Measurements from ENCODE around the gene ABR. TPM values are rescaled to one million over a fixed set of nuclear protein-coding genes. Genes with fewer than 3 reads are reported as not detected.

ABR gene
- total and polyA plus RNA-seq, 2 donors from 2014 or later: 18.7 to 116 TPM

DNA sequence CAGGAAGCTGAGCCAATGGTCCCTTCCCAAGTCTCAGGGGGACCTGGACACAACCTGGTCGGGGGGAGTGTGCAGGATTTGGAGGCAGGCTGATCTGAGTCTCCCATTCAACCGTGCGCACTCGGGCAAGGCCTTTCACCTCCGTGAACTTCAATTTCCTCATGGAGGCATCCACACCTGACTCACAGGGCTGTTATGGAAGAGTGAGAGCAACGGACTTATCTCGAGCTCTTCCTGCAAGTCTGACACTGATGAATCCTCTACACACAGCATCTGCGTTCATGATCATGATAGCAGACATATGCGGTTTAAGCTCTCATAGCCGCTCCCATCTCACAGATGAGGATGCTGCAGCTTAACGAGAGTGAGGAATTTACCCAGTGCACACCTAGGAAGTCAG, 161.2 kb downstream of the ABR start:
- DNase-seq (no peak), FAIRE-seq (no peak)
- intact Hi-C loops (cut with DNase I): no loop called here
- H3K9me3 ChIP-seq (ENCODE audit: control insufficient read depth in 2 of 3, insufficient read depth in 1 of 3, low read length in 3 of 3): no peaks in the 10 kb centered on the region
- TF ChIP-seq, protein P1, sequence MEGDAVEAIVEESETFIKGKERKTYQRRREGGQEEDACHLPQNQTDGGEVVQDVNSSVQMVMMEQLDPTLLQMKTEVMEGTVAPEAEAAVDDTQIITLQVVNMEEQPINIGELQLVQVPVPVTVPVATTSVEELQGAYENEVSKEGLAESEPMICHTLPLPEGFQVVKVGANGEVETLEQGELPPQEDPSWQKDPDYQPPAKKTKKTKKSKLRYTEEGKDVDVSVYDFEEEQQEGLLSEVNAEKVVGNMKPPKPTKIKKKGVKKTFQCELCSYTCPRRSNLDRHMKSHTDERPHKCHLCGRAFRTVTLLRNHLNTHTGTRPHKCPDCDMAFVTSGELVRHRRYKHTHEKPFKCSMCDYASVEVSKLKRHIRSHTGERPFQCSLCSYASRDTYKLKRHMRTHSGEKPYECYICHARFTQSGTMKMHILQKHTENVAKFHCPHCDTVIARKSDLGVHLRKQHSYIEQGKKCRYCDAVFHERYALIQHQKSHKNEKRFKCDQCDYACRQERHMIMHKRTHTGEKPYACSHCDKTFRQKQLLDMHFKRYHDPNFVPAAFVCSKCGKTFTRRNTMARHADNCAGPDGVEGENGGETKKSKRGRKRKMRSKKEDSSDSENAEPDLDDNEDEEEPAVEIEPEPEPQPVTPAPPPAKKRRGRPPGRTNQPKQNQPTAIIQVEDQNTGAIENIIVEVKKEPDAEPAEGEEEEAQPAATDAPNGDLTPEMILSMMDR (IDR thresholded peaks at IDR 0.05; ENCODE audit: borderline replicate concordance, extremely low read depth, insufficient read depth): no peak
- no peaks in the 10 kb centered on the region for H3K36me3 ChIP-seq (ENCODE audit: control insufficient read depth in 2 of 3, insufficient read depth in 3 of 3, low read length in 3 of 3)
- H3K4me1 ChIP-seq (ENCODE audit: control insufficient read depth in 2 of 3, insufficient read depth in 2 of 3, low read depth in 1 of 3, low read length in 3 of 3): peaks cover 0 to 2% (median 0%) of the 10 kb centered on the region in 3 donors
- H3K27me3 ChIP-seq (ENCODE audit: control insufficient read depth, insufficient read depth, low read length): no peaks in the 10 kb centered on the region
- H3K9ac ChIP-seq (ENCODE audit: low read length in 3 of 3): no peak overlapping the region
- no peak overlapping the region for H3K27ac ChIP-seq (ENCODE audit: low read depth in 2 of 2, low read length in 2 of 2)
- no peak overlapping the region for H3K4me3 ChIP-seq (ENCODE audit: low read length in 3 of 3)

DNA sequence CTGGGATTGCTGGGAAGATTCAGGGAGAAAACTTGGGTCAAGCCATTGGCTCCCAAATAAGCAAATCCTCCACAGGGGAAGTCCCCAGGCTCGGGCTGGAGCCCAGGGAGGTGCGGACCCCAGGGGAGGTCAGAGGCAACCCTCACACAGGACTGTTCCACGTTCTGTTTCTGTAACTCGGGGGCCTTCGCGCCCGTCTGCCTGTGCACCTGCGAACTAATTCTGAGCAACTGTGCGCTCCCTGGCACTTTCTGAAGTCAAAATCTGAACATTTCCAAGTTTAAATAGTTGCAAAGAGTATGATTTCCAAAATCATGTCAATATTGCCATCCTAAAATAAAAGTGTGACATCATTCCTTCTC, 166.1 kb downstream of the ABR start:
- Histone ChIP-seq H3K27me3 (ENCODE audit: control insufficient read depth, insufficient read depth, low read length) (no peaks in the 10 kb centered on the region), H3K9ac (ENCODE audit: low read length in 3 of 3) (no peak overlapping the region), H3K4me1 (ENCODE audit: control insufficient read depth in 2 of 3, insufficient read depth in 2 of 3, low read depth in 1 of 3, low read length in 3 of 3) (no peaks in the 10 kb centered on the region), H3K36me3 (ENCODE audit: control insufficient read depth in 2 of 3, insufficient read depth in 3 of 3, low read length in 3 of 3) (peaks cover 0 to 24% (median 10%) of the 10 kb centered on the region in 3 donors), H3K27ac (ENCODE audit: low read depth in 2 of 2, low read length in 2 of 2) (no peak overlapping the region), H3K9me3 (ENCODE audit: control insufficient read depth in 2 of 3, insufficient read depth in 1 of 3, low read length in 3 of 3) (no peaks in the 10 kb centered on the region), H3K4me3 (ENCODE audit: low read length in 3 of 3) (no peak overlapping the region)
- TF ChIP-seq, protein P1 (IDR thresholded peaks at IDR 0.05; ENCODE audit: borderline replicate concordance, extremely low read depth, insufficient read depth): no peak
- FAIRE-seq (no peak), DNase-seq (peak in 1 of 5 donors; percentile 69)
- intact Hi-C loops (cut with DNase I): no loop called here

DNA sequence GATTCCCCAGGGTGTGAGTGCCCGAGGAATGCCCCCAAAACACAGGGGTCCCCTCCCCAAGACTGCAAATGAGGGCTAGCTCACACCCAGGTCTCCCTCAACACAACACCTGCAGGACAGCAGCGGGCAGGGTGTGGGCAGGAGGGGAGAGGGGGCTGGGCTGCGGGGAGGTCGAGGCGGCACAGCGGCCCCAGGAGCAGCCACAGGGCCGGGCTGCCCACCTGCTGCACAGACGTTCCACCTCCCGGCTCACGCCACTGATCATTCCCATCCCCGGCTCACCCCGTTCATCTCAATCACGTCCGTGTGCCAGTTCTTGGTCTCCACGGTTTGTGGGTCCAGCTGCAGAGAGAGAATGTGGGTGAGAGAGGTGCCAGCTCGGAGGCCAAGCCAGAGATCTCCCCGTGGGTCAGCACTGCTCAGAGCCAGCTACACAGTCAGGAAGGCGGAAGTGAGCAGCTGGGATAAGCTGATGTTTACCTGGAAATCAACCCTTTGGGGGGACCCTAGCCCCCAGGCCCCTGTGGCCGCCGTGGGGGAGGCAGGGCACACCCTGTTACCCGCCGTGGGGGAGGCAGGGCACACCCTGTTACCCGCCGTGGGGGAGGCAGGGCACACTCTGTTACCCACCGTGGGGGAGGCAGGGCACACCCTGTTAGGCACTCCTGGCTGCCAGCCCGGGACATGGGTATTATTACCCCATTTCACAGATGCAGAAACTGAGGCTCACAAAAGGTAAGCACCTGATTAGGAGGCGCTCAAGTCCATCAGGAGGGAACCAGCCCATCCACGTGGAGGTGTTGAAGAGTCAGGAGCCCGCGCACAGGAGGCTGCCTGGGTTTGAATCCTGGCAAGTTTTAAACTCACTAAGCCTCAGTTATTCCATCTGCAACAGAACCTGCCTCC, 166.7 kb downstream of the ABR start:
- Histone ChIP-seq H3K9me3 (ENCODE audit: control insufficient read depth in 2 of 3, insufficient read depth in 1 of 3, low read length in 3 of 3) (no peaks in the 10 kb centered on the region), H3K27ac (ENCODE audit: low read depth in 2 of 2, low read length in 2 of 2) (no peak overlapping the region), H3K36me3 (ENCODE audit: control insufficient read depth in 2 of 3, insufficient read depth in 3 of 3, low read length in 3 of 3) (peaks cover 0 to 24% (median 14%) of the 10 kb centered on the region in 3 donors), H3K4me1 (ENCODE audit: control insufficient read depth in 2 of 3, insufficient read depth in 2 of 3, low read depth in 1 of 3, low read length in 3 of 3) (no peaks in the 10 kb centered on the region), H3K9ac (ENCODE audit: low read length in 3 of 3) (no peak overlapping the region), H3K4me3 (ENCODE audit: low read length in 3 of 3) (no peak overlapping the region), H3K27me3 (ENCODE audit: control insufficient read depth, insufficient read depth, low read length) (no peaks in the 10 kb centered on the region)
- intact Hi-C loops (cut with DNase I): no loop called here
- TF ChIP-seq, protein P1 (IDR thresholded peaks at IDR 0.05; ENCODE audit: borderline replicate concordance, extremely low read depth, insufficient read depth): no peak
- no peak for DNase-seq
- FAIRE-seq: no peak
